ENCODE data around the gene CWC25. TPM values are rescaled to one million over a fixed set of nuclear protein-coding genes. Genes with fewer than 3 reads are reported as not detected.

Gene CWC25
- total and polyA plus RNA-seq, 2 of the 13 experiments (the other 11 are each of a cell fraction or from before 2014, with no cell fraction given) = 15.6 to 22.7 TPM

GRCh38 chr17:38824899-38825761, at the start of gene CWC25 (continued):
- TF ChIP-seq RNF219 (CRISPR knock-in tag; IDR thresholded peaks at IDR 0.05) (no peak), ONECUT2 (CRISPR knock-in tag; IDR thresholded peaks at IDR 0.05) (no peak), ZBTB14 (CRISPR knock-in tag; IDR thresholded peaks at IDR 0.05) (no peak), KDM3A (CRISPR knock-in tag; IDR thresholded peaks at IDR 0.05; ENCODE audit: low read depth) (peak; percentile 91; the same call in 1 of the 2 replicates), PHF20 (CRISPR knock-in tag; IDR thresholded peaks at IDR 0.05) (peak; percentile 100), AGO1 (IDR thresholded peaks at IDR 0.05; ENCODE audit: low read depth, low read length, poor library complexity, severe bottlenecking) (peak; percentile 71), ZNF589 (CRISPR knock-in tag; conservative IDR thresholded peaks at IDR 0.05) (peak; percentile 71; the same call in 1 of the 2 replicates), REL (CRISPR knock-in tag; conservative IDR thresholded peaks at IDR 0.05) (no peak), ZNF24 (IDR thresholded peaks at IDR 0.05) (no peak; the same call in 1 of the 2 replicates), GATA4 (IDR thresholded peaks at IDR 0.05; ENCODE audit: borderline replicate concordance, low read depth) (peak; percentile 59; the same call in 1 of the 2 replicates), KDM5A (IDR thresholded peaks at IDR 0.05; ENCODE audit: borderline replicate concordance, low read length) (peak; percentile 100), ELF4 (CRISPR knock-in tag; IDR thresholded peaks at IDR 0.05; ENCODE audit: borderline replicate concordance) (peak; percentile 31; the same call in 1 of the 2 replicates), TAF1 (CRISPR knock-in tag; IDR thresholded peaks at IDR 0.05) (peak; percentile 92), SMAD3 (CRISPR knock-in tag; IDR thresholded peaks at IDR 0.05) (peak; percentile 99), ZNF33B (CRISPR knock-in tag; IDR thresholded peaks at IDR 0.05) (peak; percentile 88), PBX2 (CRISPR knock-in tag; IDR thresholded peaks at IDR 0.05) (peak; percentile 54), ZBTB2 (CRISPR knock-in tag; IDR thresholded peaks at IDR 0.05; ENCODE audit: low read depth) (no peak; the same call in 1 of the 2 replicates), TCF7L2 (IDR thresholded peaks at IDR 0.05; ENCODE audit: low read depth, low read length) (no peak), RXRB (CRISPR knock-in tag; IDR thresholded peaks at IDR 0.05; ENCODE audit: borderline replicate concordance) (peak; percentile 89), ZNF564 (CRISPR knock-in tag; IDR thresholded peaks at IDR 0.05) (peak; percentile 36; the same call in 1 of the 2 replicates), ZFP1 (CRISPR knock-in tag; IDR thresholded peaks at IDR 0.05) (peak; percentile 83; the same call in 1 of the 2 replicates), ZNF337 (CRISPR knock-in tag; IDR thresholded peaks at IDR 0.05; ENCODE audit: borderline replicate concordance, low read depth) (peak; percentile 95; the same call in 1 of the 2 replicates), ATF3 (CRISPR knock-in tag; IDR thresholded peaks at IDR 0.05) (no peak; the same call in 1 of the 2 replicates), ZNF558 (CRISPR knock-in tag; IDR thresholded peaks at IDR 0.05; ENCODE audit: borderline replicate concordance) (peak; percentile 87)

Measured in HepG2 (cell line).